Neural cell (in vitro differentiated cells): Measurements from ENCODE around the gene DENND10. TPM values are rescaled to one million over a fixed set of nuclear protein-coding genes. Genes with fewer than 3 reads are reported as not detected.

ENCODE experiments used
- H2AFZ ChIP-seq: fragments of 200-600, 300-800 bp; sonication (generic), shearing (Covaris generic); 2 replicates; pipeline ENCODE4 v1.6.0; 2014; ENCODE audit warnings: low read depth, mild to moderate bottlenecking, antibody characterized with exemption, low read length, moderate library complexity
- H3F3A ChIP-seq: fragments of 200-600 bp; shearing (Covaris generic); 2 replicates; pipeline ENCODE4 v1.6.1; 2016; ENCODE audit warnings: mild to moderate bottlenecking, moderate library complexity, mixed read lengths, antibody characterized with exemption, low read length; ENCODE audit not compliant: insufficient read depth, poor library complexity, severe bottlenecking
- H3K27ac ChIP-seq: fragments of 200-600, 300-800 bp; sonication (generic), shearing (Covaris generic); 2 replicates; pipeline ENCODE4 v1.5.1; 2014; ENCODE audit warnings: mild to moderate bottlenecking, low read length, moderate library complexity
- H3K27me3 ChIP-seq: fragments of 300-800, 200-600 bp; sonication (generic), shearing (Covaris generic); 2 replicates; pipeline ENCODE4 v1.6.0; 2014; ENCODE audit warnings: mild to moderate bottlenecking, low read depth, low read length, moderate library complexity; ENCODE audit not compliant: insufficient read depth
- H3K36me3 ChIP-seq: fragments of 300-800, 200-600 bp; sonication (generic), shearing (Covaris generic); 2 replicates; pipeline ENCODE4 v1.5.1; 2014; ENCODE audit warnings: mild to moderate bottlenecking, antibody characterized with exemption, low read length, moderate library complexity; ENCODE audit not compliant: insufficient read depth
- H3K4me2 ChIP-seq: fragments of 300-800, 200-600 bp; sonication (generic), shearing (Covaris generic); 2 replicates; pipeline ENCODE4 v1.6.0; 2014; ENCODE audit warnings: mild to moderate bottlenecking, low read length
- H3K4me3 ChIP-seq: fragments of 300-800, 200-600 bp; sonication (generic), shearing (Covaris generic); 2 replicates; pipeline ENCODE4 v1.5.1; 2014; ENCODE audit warnings: mild to moderate bottlenecking, low read length, moderate library complexity
- H3K79me2 ChIP-seq: fragments of 200-600 bp; shearing (Covaris generic); replicated peaks from 2 replicates; pipeline ENCODE4 v1.6.0; 2014; ENCODE audit warnings: mild to moderate bottlenecking, low read length, moderate library complexity; ENCODE audit not compliant: insufficient read depth
- H3K9ac ChIP-seq: fragments of 300-800, 200-600 bp; sonication (generic), shearing (Covaris generic); 2 replicates; pipeline ENCODE4 v1.6.1; 2016; ENCODE audit warnings: mild to moderate bottlenecking, low read length, mixed read lengths
- H3K9me2 ChIP-seq: fragments of 200-600 bp; shearing (Covaris generic); 2 replicates; pipeline ENCODE4 v1.6.1; 2016; ENCODE audit warnings: mild to moderate bottlenecking, low read length, mixed read lengths; ENCODE audit not compliant: insufficient read depth
- H3K9me3 ChIP-seq: fragments of 200-600, 300-800 bp; sonication (generic), shearing (Covaris generic); 2 replicates; pipeline ENCODE4 v1.6.1; 2016; ENCODE audit warnings: mild to moderate bottlenecking, mixed run types, low read length, moderate library complexity, mixed read lengths
- H4K20me1 ChIP-seq: fragments of 200-600 bp; shearing (Covaris generic); 2 replicates; pipeline ENCODE4 v1.6.1; 2016; ENCODE audit warnings: mild to moderate bottlenecking, mixed run types; ENCODE audit not compliant: insufficient read depth
- CTCF ChIP-seq: fragments of 450-650 bp; IDR thresholded peaks from 2 replicates; pipeline ENCODE4 v1.5.1; 2014; ENCODE audit warnings: antibody characterized with exemption, mild to moderate bottlenecking, moderate library complexity; ENCODE audit not compliant: poor library complexity, severe bottlenecking
- EP300 ChIP-seq: fragments of 450-650 bp; conservative IDR thresholded peaks from 2 replicates; pipeline ENCODE4 v1.6.1; 2014; ENCODE audit warnings: antibody characterized with exemption, mild to moderate bottlenecking, moderate library complexity; ENCODE audit not compliant: poor library complexity, severe bottlenecking
- EZH2 ChIP-seq: fragments of 200-600, 300-800 bp; shearing (Covaris generic), sonication (generic); IDR thresholded peaks from 2 replicates; pipeline ENCODE4 v1.6.1; 2014; ENCODE audit warnings: antibody characterized with exemption, low read length, borderline replicate concordance, mild to moderate bottlenecking; ENCODE audit not compliant: insufficient read depth, poor library complexity, severe bottlenecking
- MXI1 ChIP-seq: fragments of 450-650 bp; conservative IDR thresholded peaks from 2 replicates; pipeline ENCODE4 v1.6.1; 2014; ENCODE audit warnings: antibody characterized with exemption, mild to moderate bottlenecking; ENCODE audit not compliant: poor library complexity, severe bottlenecking
- POLR2AphosphoS5 ChIP-seq: IDR thresholded peaks from 2 replicates; pipeline ENCODE4 v1.6.1; 2012
- RAD21 ChIP-seq: fragments of 450-650 bp; conservative IDR thresholded peaks from 2 replicates; pipeline ENCODE4 v1.6.1; 2014; ENCODE audit warnings: antibody characterized with exemption, mild to moderate bottlenecking, moderate library complexity
- REST ChIP-seq: IDR thresholded peaks from 2 replicates; pipeline ENCODE4 v1.6.1; 2012; ENCODE audit warnings: borderline replicate concordance
- SMC3 ChIP-seq: fragments of 450-650 bp; conservative IDR thresholded peaks from 2 replicates; pipeline ENCODE4 v1.6.1; 2014; ENCODE audit warnings: antibody characterized with exemption, mild to moderate bottlenecking, moderate library complexity; ENCODE audit not compliant: poor library complexity
- TAF1 ChIP-seq: IDR thresholded peaks from 2 replicates; pipeline ENCODE4 v1.6.1; 2012; ENCODE audit warnings: low read depth
- polyA plus RNA-seq: library from polyadenylated mRNA; depleted of rRNA; stranded (reverse); fragments of >200 nt; gene quantifications from 2 replicates; pipeline ENCODE4 v1.2.3, GENCODE V29; 2014
- small RNA-seq, 3 experiments: library from RNA; depleted of rRNA; stranded (forward); fragments of <200 nt; gene quantifications; one replicate each; pipeline ENCODE3, GENCODE V24; 2012

Gene DENND10
- polyA plus RNA-seq, 1 donor from 2014 or later = 81.6 TPM

GRCh38 chr10:119183664-119184412 is 79.9 kb downstream of the DENND10 start:
- no peak overlapping the region for H3K9ac ChIP-seq
- no peaks in the 10 kb centered on the region for H3K9me3 ChIP-seq
- H3K79me2 ChIP-seq = no peaks in the 10 kb centered on the region
- H3K9me2 ChIP-seq = no peaks in the 10 kb centered on the region
- H3K27me3 ChIP-seq = no peaks in the 10 kb centered on the region
- H3K4me2 ChIP-seq = no peak overlapping the region
- TF ChIP-seq MXI1 (no peak), RAD21 (no peak), CTCF (no peak), SMC3 (no peak), POLR2AphosphoS5 (no peak), EZH2 (no peak), EP300 (no peak), REST (no peak), TAF1 (no peak)
- H3K27ac ChIP-seq = no peak overlapping the region
- no peak overlapping the region for H3K4me3 ChIP-seq
- H3F3A ChIP-seq = no peaks in the 10 kb centered on the region
- no peak overlapping the region for H2AFZ ChIP-seq
- H3K36me3 ChIP-seq = no peaks in the 10 kb centered on the region
- H4K20me1 ChIP-seq = no peaks in the 10 kb centered on the region

Small RNA genes lying within 50 kb of the gene (small RNA-seq; reads per million reads assigned to genes)
- gene AL355598.1 = 0 reads per million in 3 experiments
- 0 reads per million in 3 experiments for gene RF00413
- 0 to 5.5 (median 0.03) reads per million in 3 experiments for gene SNORA19

Other genes starting within 250 kb of the DENND10 start
- 26.0 and 29.1 TPM in 2 replicates for gene NANOS1, start 74.4 kb upstream of the DENND10 start, polyA plus RNA-seq
- 37.3 and 38.6 TPM in 2 replicates for gene EIF3A, start 23.3 kb upstream of the DENND10 start, polyA plus RNA-seq
- 21.7 and 23.7 TPM in 2 replicates for gene SFXN4, start 61.6 kb downstream of the DENND10 start, polyA plus RNA-seq
- gene PRDX3, start 74.7 kb downstream of the DENND10 start, polyA plus RNA-seq = 234 and 258 TPM in 2 replicates
- 26.1 and 34.9 TPM in 2 replicates for gene GRK5, start 103.5 kb downstream of the DENND10 start, polyA plus RNA-seq